HCT116 (cell line): ENCODE data around the gene HMCN1. TPM values are rescaled to one million over a fixed set of nuclear protein-coding genes. Genes with fewer than 3 reads are reported as not detected.

ENCODE experiments used
- ATAC-seq: fragments of 200-7000 bp; cut with Tn5 transposase; 2 replicates; pipeline ENCODE4 v1.9.1; 2020; ENCODE audit warnings: mild to moderate bottlenecking, moderate library complexity
- BruUV-seq: library from RNA; stranded (reverse); fragments of 400-500 nt; replicated peaks from 2 replicates; lab custom pipeline; 2021; lab: Mats Ljungman, UMichigan
- CTCF ChIA-PET: fragments of 300-600 bp; sonication (Branson Sonifier 250); formaldehyde crosslinking; loops from one replicate; lab custom pipeline; 2021; ENCODE audit warnings: antibody characterized with exemption; lab: Charles Lee
- POLR2A ChIA-PET: fragments of 300-600, 350-600 bp; sonication (Branson Sonifier 250); formaldehyde crosslinking; loops from one replicate; lab custom pipeline; 2021; ENCODE audit warnings: antibody characterized with exemption; lab: Charles Lee
- RAD21 ChIA-PET, 2 experiments: fragments of 300-600 bp; sonication (Branson Sonifier 250); formaldehyde crosslinking; loops; one replicate each; lab custom pipeline; 2023; ENCODE audit warnings: low total read pairs in 2 of 2; ENCODE audit not compliant: uncharacterized antibody in 2 of 2, unreplicated experiment in 2 of 2, low non-redundant PET in 1 of 2; lab: Charles Lee
- DNase-seq: peaks from one replicate; pipeline ENCODE4 v3.0.0-alpha.2; 2010; ENCODE audit warnings: low read depth, low spot score
- H2AFZ ChIP-seq: fragments of 200-600 bp; shearing (Covaris generic), sonication (generic); 2 replicates; pipeline ENCODE4 v1.6.1; 2017; ENCODE audit warnings: low read depth, mixed run types, mixed read lengths, antibody characterized with exemption, low read length; ENCODE audit not compliant: poor library complexity, severe bottlenecking
- H3K27ac ChIP-seq: 2 replicates; pipeline ENCODE4 v1.5.1; 2012; ENCODE audit warnings: low read depth, low read length
- H3K27me3 ChIP-seq: fragments of 200-600 bp; sonication (generic); 2 replicates; pipeline ENCODE4 v1.6.1; 2016; ENCODE audit warnings: mixed run types, low read length, mixed read lengths; ENCODE audit not compliant: insufficient read depth
- H3K36me3 ChIP-seq, 2 experiments: fragments of 200-500 bp in 1 of 2; fragments of 200-600 bp in 1 of 2; sonication (Bioruptor generic) in 1 of 2; sonication (generic) in 1 of 2; 2 replicates each; pipeline versions ENCODE4 v1.5.1 to v1.6.1; 2014 to 2016; ENCODE audit warnings: low read length in 2 of 2, inconsistent platforms in 1 of 2, mixed read lengths in 1 of 2, mixed run types in 1 of 2; ENCODE audit not compliant: insufficient read depth in 2 of 2, control insufficient read depth in 1 of 2
- H3K4me1 ChIP-seq, 2 experiments: fragments of 200-600 bp in 1 of 2; sonication (generic) in 1 of 2; 2 replicates each; pipeline versions ENCODE4 v1.5.1 to v1.6.1; 2012 to 2017; ENCODE audit warnings: low read length in 2 of 2, inconsistent platforms in 1 of 2, mild to moderate bottlenecking in 1 of 2, mixed read lengths in 1 of 2, mixed run types in 1 of 2, moderate library complexity in 1 of 2; ENCODE audit not compliant: insufficient read depth in 2 of 2, control insufficient read depth in 1 of 2
- H3K4me2 ChIP-seq: fragments of 200-600 bp; sonication (generic); 2 replicates; pipeline ENCODE4 v1.6.1; 2017; ENCODE audit warnings: mixed run types, low read length, mixed read lengths
- H3K4me3 ChIP-seq, 2 experiments: fragments of 200-600 bp in 1 of 2; sonication (generic) in 1 of 2; replicated peaks in 1 of 2; 2 replicates each; pipeline ENCODE4 v1.5.1; 2011 to 2016; ENCODE audit warnings: low read length in 2 of 2, control low read depth in 1 of 2, low read depth in 1 of 2, mild to moderate bottlenecking in 1 of 2, mixed read lengths in 1 of 2, mixed run types in 1 of 2
- H3K79me2 ChIP-seq: fragments of 200-600 bp; sonication (generic); 2 replicates; pipeline ENCODE4 v1.6.1; 2017; ENCODE audit warnings: mild to moderate bottlenecking, mixed run types, low read length, moderate library complexity, mixed read lengths; ENCODE audit not compliant: insufficient read depth
- H3K9ac ChIP-seq: fragments of 200-600 bp; sonication (generic); 2 replicates; pipeline ENCODE4 v1.6.1; 2016; ENCODE audit warnings: low read length, mixed read lengths
- H3K9me2 ChIP-seq: fragments of 200-600 bp; sonication (generic), shearing (Covaris generic); 2 replicates; pipeline ENCODE4 v1.6.1; 2017; ENCODE audit warnings: mixed run types, mild to moderate bottlenecking, moderate library complexity; ENCODE audit not compliant: insufficient read depth
- H3K9me3 ChIP-seq, 2 experiments: fragments of 200-500 bp in 1 of 2; fragments of 200-600 bp in 1 of 2; sonication (Bioruptor generic) in 1 of 2; sonication (generic) in 1 of 2; 2 replicates each; pipeline ENCODE4 v1.6.1; 2014 to 2017; ENCODE audit warnings: low read length in 2 of 2, mixed read lengths in 2 of 2, inconsistent platforms in 1 of 2, low read depth in 1 of 2, mild to moderate bottlenecking in 1 of 2, mixed run types in 1 of 2, moderate library complexity in 1 of 2; ENCODE audit not compliant: control insufficient read depth in 1 of 2, insufficient read depth in 1 of 2
- H4K20me1 ChIP-seq: fragments of 200-600 bp; sonication (generic), shearing (Covaris generic); 2 replicates; pipeline ENCODE4 v1.6.1; 2017; ENCODE audit warnings: mixed run types, mild to moderate bottlenecking, moderate library complexity; ENCODE audit not compliant: insufficient read depth
- ATF3 ChIP-seq: IDR thresholded peaks from 2 replicates; pipeline ENCODE4 v1.6.1; 2012
- CBX3 ChIP-seq: IDR thresholded peaks from 2 replicates; pipeline ENCODE4 v1.6.1; 2012; ENCODE audit warnings: low read depth
- CEBPB ChIP-seq: IDR thresholded peaks from 2 replicates; pipeline ENCODE4 v1.6.1; 2012; ENCODE audit warnings: low read depth
- CTCF ChIP-seq, 3 experiments: fragments of 200-600 bp in 1 of 3; sonication (generic) in 1 of 3; IDR thresholded peaks in 2 of 3; conservative IDR thresholded peaks in 1 of 3; 2 replicates each; pipeline ENCODE4 v1.5.1; 2012 to 2017; ENCODE audit warnings: low read depth in 2 of 3, low read length in 2 of 3, antibody characterized with exemption in 1 of 3, borderline replicate concordance in 1 of 3, control low read depth in 1 of 3, mild to moderate bottlenecking in 1 of 3, mixed read lengths in 1 of 3, mixed run types in 1 of 3, moderate library complexity in 1 of 3; ENCODE audit not compliant: insufficient read depth in 1 of 3
- EZH2 ChIP-seq: fragments of 200-600 bp; sonication (generic); IDR thresholded peaks from 2 replicates; pipeline ENCODE4 v1.6.1; 2017; ENCODE audit warnings: antibody characterized with exemption, mixed run types
- EZH2phosphoT487 ChIP-seq: fragments of 200-600 bp; IDR thresholded peaks from 2 replicates; pipeline ENCODE4 v1.6.1; 2018; ENCODE audit warnings: antibody characterized with exemption, borderline replicate concordance
- JUND ChIP-seq: IDR thresholded peaks from 2 replicates; pipeline ENCODE4 v1.6.1; 2012
- MAX ChIP-seq: IDR thresholded peaks from 2 replicates; pipeline ENCODE4 v1.6.1; 2012
- POLR2AphosphoS5 ChIP-seq: IDR thresholded peaks from 2 replicates; pipeline ENCODE4 v1.6.1; 2011; ENCODE audit warnings: mild to moderate bottlenecking, low read depth, low read length, moderate library complexity
- RAD21 ChIP-seq: IDR thresholded peaks from 2 replicates; pipeline ENCODE4 v1.6.1; 2012; ENCODE audit warnings: low read depth, mild to moderate bottlenecking
- SIN3A ChIP-seq: IDR thresholded peaks from 2 replicates; pipeline ENCODE4 v1.6.1; 2012; ENCODE audit warnings: low read depth
- SP1 ChIP-seq: IDR thresholded peaks from 2 replicates; pipeline ENCODE4 v1.6.1; 2012; ENCODE audit warnings: low read depth
- SRF ChIP-seq: IDR thresholded peaks from 2 replicates; pipeline ENCODE4 v1.6.1; 2012; ENCODE audit warnings: low read depth
- TCF7L2 ChIP-seq: IDR thresholded peaks from 2 replicates; pipeline ENCODE4 v1.7.0; 2011; ENCODE audit warnings: borderline replicate concordance, inconsistent platforms; ENCODE audit not compliant: insufficient read depth, insufficient read length; ENCODE audit errors: extremely low read depth
- YY1 ChIP-seq: IDR thresholded peaks from 2 replicates; pipeline ENCODE4 v1.6.1; 2011; ENCODE audit warnings: low read length, low read depth, moderate library complexity, mild to moderate bottlenecking; ENCODE audit not compliant: insufficient replicate concordance; ENCODE audit errors: extremely low read depth
- ZFX ChIP-seq: fragments of 450-650 bp; IDR thresholded peaks from 2 replicates; pipeline ENCODE4 v1.6.1; 2017
- ZNF274 ChIP-seq: fragments of 200-500 bp; sonication (Bioruptor generic); IDR thresholded peaks from 2 replicates; pipeline ENCODE4 v1.6.1; 2014; ENCODE audit warnings: mild to moderate bottlenecking, low read depth, low read length, inconsistent platforms
- intact Hi-C: fragments of 100-400 bp; cut with micrococcal nuclease; formaldehyde crosslinking; loops from 2 replicates; pipeline ENCODE4 v1.10.0; 2022
- total RNA-seq: library from RNA; stranded (reverse); gene quantifications from one replicate; pipeline ENCODE4 v1.2.1, GENCODE V29; 2021; ENCODE audit not compliant: unreplicated experiment

Gene HMCN1
- total RNA-seq, 1 experiment from 2014 or later, result 0.59 TPM

- Histone ChIP-seq H4K20me1 (no peaks in the 10 kb centered on the region), H3K9me3 (no peaks in the 10 kb centered on the region), H2AFZ (no peak overlapping the region), H3K27ac (no peak overlapping the region), H3K9ac (no peak overlapping the region), H3K36me3 (no peaks in the 10 kb centered on the region), H3K4me3 (no peak overlapping the region), H3K4me2 (no peak overlapping the region), H3K4me1 (no peaks in the 10 kb centered on the region), H3K27me3 (no peaks in the 10 kb centered on the region), H3K9me2 (no peaks in the 10 kb centered on the region), H3K79me2 (no peaks in the 10 kb centered on the region)
- POLR2A ChIA-PET, result interaction anchor here (1.1 kb wide), 1 partner anchor 21 kb away, joined by 3 read pairs; no protein-coding TSS in a partner anchor
- TF ChIP-seq TCF7L2 (no peak), EZH2 (no peak), POLR2AphosphoS5 (no peak), RAD21 (no peak), ZFX (no peak), YY1 (no peak), CEBPB (no peak)
- no peak for DNase-seq
- ATAC-seq, result no peak
- CTCF ChIA-PET, result no interaction called here
- intact Hi-C loops, result no loop called here
- no TSS peak for BruUV-seq
- RAD21 ChIA-PET, result no interaction called here
Observed at GRCh38 chr1:185960422-185961321, 226.5 kb downstream of the HMCN1 start.

- Histone ChIP-seq H3K9me3 (no peaks in the 10 kb centered on the region), H3K79me2 (no peaks in the 10 kb centered on the region), H2AFZ (no peak overlapping the region), H3K4me3 (no peak overlapping the region), H3K27ac (no peak overlapping the region), H4K20me1 (no peaks in the 10 kb centered on the region), H3K36me3 (no peaks in the 10 kb centered on the region), H3K9me2 (no peaks in the 10 kb centered on the region), H3K4me1 (no peaks in the 10 kb centered on the region), H3K4me2 (no peak overlapping the region), H3K27me3 (no peaks in the 10 kb centered on the region), H3K9ac (no peak overlapping the region)
- CTCF ChIA-PET, result no interaction called here
- intact Hi-C loops, result no loop called here
- DNase-seq (no peak), ATAC-seq (no peak)
- POLR2A ChIA-PET, result interaction anchor here (1.1 kb wide), 1 partner anchor 22 kb away, joined by 3 read pairs; no protein-coding TSS in a partner anchor
- TF ChIP-seq MAX (no peak), ZNF274 (no peak), SRF (no peak), CTCF (IDR thresholded peaks at IDR 0.05 in 2 of 3, conservative IDR thresholded peaks at IDR 0.05 in 1 of 3; ENCODE audit: borderline replicate concordance in 1 of 3, insufficient read depth in 1 of 3, low read depth in 2 of 3, low read length in 2 of 3) (no peak), ZFX (no peak), TCF7L2 (no peak), POLR2AphosphoS5 (no peak), JUND (no peak), EZH2phosphoT487 (no peak), SP1 (no peak), CEBPB (no peak), CBX3 (no peak), SIN3A (no peak), ATF3 (no peak), YY1 (no peak)
- no TSS peak for BruUV-seq
- RAD21 ChIA-PET, result no interaction called here
Observed at GRCh38 chr1:185961664-185962063, 227.5 kb downstream of the HMCN1 start.
